NCI-H1930 (cell line): Measurements from ENCODE around the gene SPATA12.
"Not testable (repeated sequence)": the region's sequence is repeated elsewhere in the genome, so short reads cannot be mapped to it uniquely, and the experiment has no call there.

Experiments used
- DNase-seq, 2 experiments: peaks; one replicate each; lab custom pipeline; 2025; lab: John Stamatoyannopoulos, UW

The SPATA12 gene

GRCh38 chr3:57083266-57083995 lies 23.0 kb downstream of the SPATA12 start:
- DNase-seq, result not testable (repeated sequence)

- DNase-seq, result no peak
These were observed 24.7 kb downstream of the SPATA12 start for GRCh38 chr3:57085211-57085610.

GRCh38 chr3:57086201-57086600 lies 25.7 kb downstream of the SPATA12 start:
- no peak for DNase-seq

- no peak for DNase-seq
These were observed 27.1 kb downstream of the SPATA12 start for GRCh38 chr3:57087361-57088092.

GRCh38 chr3:57088503-57088902 lies 28.0 kb downstream of the SPATA12 start:
- no peak for DNase-seq

GRCh38 chr3:57089043-57089442 lies 28.6 kb downstream of the SPATA12 start:
- no peak for DNase-seq

- no peak for DNase-seq
These were observed 31.2 kb downstream of the SPATA12 start for GRCh38 chr3:57091521-57092273.

- DNase-seq, result no peak
These were observed 33.0 kb downstream of the SPATA12 start for GRCh38 chr3:57093489-57093888.

- no peak for DNase-seq
These were observed 33.6 kb downstream of the SPATA12 start for GRCh38 chr3:57093971-57094535.

GRCh38 chr3:57094575-57094974 lies 34.1 kb downstream of the SPATA12 start:
- no peak for DNase-seq

- DNase-seq, result no peak
These were observed 34.9 kb downstream of the SPATA12 start for GRCh38 chr3:57095363-57095762.

GRCh38 chr3:57097536-57097935 lies 37.1 kb downstream of the SPATA12 start:
- no peak for DNase-seq

- DNase-seq, result no peak
These were observed 38.2 kb downstream of the SPATA12 start for GRCh38 chr3:57098418-57099310.

GRCh38 chr3:57100046-57100695 lies 39.7 kb downstream of the SPATA12 start:
- peak in 1 of 2 experiments; percentile 33 for DNase-seq

- DNase-seq, result no peak
These were observed 45.1 kb downstream of the SPATA12 start for GRCh38 chr3:57105585-57105984.

- no peak for DNase-seq
These were observed 48.2 kb downstream of the SPATA12 start for GRCh38 chr3:57108684-57109083.

- DNase-seq, result no peak
These were observed 49.2 kb downstream of the SPATA12 start for GRCh38 chr3:57109437-57110199.

- no peak for DNase-seq
These were observed 49.8 kb downstream of the SPATA12 start for GRCh38 chr3:57110214-57110613.

GRCh38 chr3:57110798-57111197 lies 50.3 kb downstream of the SPATA12 start:
- no peak for DNase-seq

- no peak for DNase-seq
These were observed 51.7 kb downstream of the SPATA12 start for GRCh38 chr3:57112206-57112605.
